Activated naive CD4-positive, alpha-beta T cell treated with anti-CD3 and anti-CD28 coated beads, Interleukin-2, amount 50 U/mL, for 72 hours (primary cell): ENCODE results near the gene DIP2B. TPM values are rescaled to one million over a fixed set of nuclear protein-coding genes. Genes with fewer than 3 reads are reported as not detected.

Experiments used
- ATAC-seq, 2 donors: fragments of 150-1000 bp; cut with Tn5 transposase; 2 replicates each; pipeline ENCODE4 v1.10.0; 2021; ENCODE audit warnings: mild to moderate bottlenecking in 2 of 2, moderate library complexity in 2 of 2
- DNase-seq, 2 donors: peaks; one replicate each; pipeline ENCODE4 v3.0.0; 2021 to 2022; ENCODE audit warnings: low spot score in 2 of 2
- H3K27ac Mint-ChIP-seq, 2 donors: one replicate each; pipeline ENCODE4 v1.8.0; 2022; ENCODE audit warnings: mild to moderate bottlenecking in 2 of 2, mixed read lengths in 2 of 2
- H3K36me3 Mint-ChIP-seq, 2 donors: one replicate each; pipeline ENCODE4 v1.8.0; 2022; ENCODE audit warnings: mixed read lengths in 2 of 2
- H3K9me3 Mint-ChIP-seq, 2 donors: one replicate each; pipeline ENCODE4 v1.8.0; 2022; ENCODE audit warnings: mixed read lengths in 2 of 2
- total RNA-seq, 2 donors: library from RNA; stranded (reverse); gene quantifications; one replicate each; pipeline ENCODE4 v1.2.3, GENCODE V29; 2022

DIP2B gene
- total RNA-seq, 2 donors from 2014 or later, result 33.8 to 39.9 TPM

GRCh38 chr12:50723865-50724264, 219.1 kb downstream of the DIP2B start:
- H3K36me3 Mint-ChIP-seq, result peaks cover 0 to 4% of the 10 kb centered on the region in 2 donors
- H3K27ac Mint-ChIP-seq, result peak overlapping the region in 1 of 2 donors; percentile 45
- DNase-seq, result no peak
- no peak for ATAC-seq
- no peaks in the 10 kb centered on the region for H3K9me3 Mint-ChIP-seq

GRCh38 chr12:50725011-50725942, 220.5 kb downstream of the DIP2B start:
- H3K36me3 Mint-ChIP-seq, result peaks cover 0 to 8% of the 10 kb centered on the region in 2 donors
- DNase-seq (no peak), ATAC-seq (no peak)
- no peak overlapping the region for H3K27ac Mint-ChIP-seq
- no peaks in the 10 kb centered on the region for H3K9me3 Mint-ChIP-seq

- Mint-ChIP-seq H3K36me3 (peaks cover 0 to 8% of the 10 kb centered on the region in 2 donors), H3K9me3 (no peaks in the 10 kb centered on the region), H3K27ac (peak overlapping the region in 1 of 2 donors; percentile 32)
- no peak for DNase-seq
- ATAC-seq, result no peak
Observed at GRCh38 chr12:50727466-50727865, 222.7 kb downstream of the DIP2B start.

- Mint-ChIP-seq H3K36me3 (peaks cover 0 to 8% of the 10 kb centered on the region in 2 donors), H3K9me3 (no peaks in the 10 kb centered on the region), H3K27ac (no peak overlapping the region)
- ATAC-seq (no peak), DNase-seq (no peak)
Observed at GRCh38 chr12:50728417-50728816, 223.6 kb downstream of the DIP2B start.

- no peak for DNase-seq
- peak overlapping the region in 1 of 2 donors; percentile 47 for H3K27ac Mint-ChIP-seq
- H3K36me3 Mint-ChIP-seq, result peaks cover 0 to 8% of the 10 kb centered on the region in 2 donors
- ATAC-seq, result no peak
- no peaks in the 10 kb centered on the region for H3K9me3 Mint-ChIP-seq
Observed at GRCh38 chr12:50728841-50729240, 224.1 kb downstream of the DIP2B start.

- H3K9me3 Mint-ChIP-seq, result no peaks in the 10 kb centered on the region
- H3K27ac Mint-ChIP-seq, result peak overlapping the region in 1 of 2 donors; percentile 84
- peaks cover 5 to 8% of the 10 kb centered on the region in 2 donors for H3K36me3 Mint-ChIP-seq
- no peak for DNase-seq
- no peak for ATAC-seq
Observed at GRCh38 chr12:50732591-50732990, 227.8 kb downstream of the DIP2B start.

- no peak overlapping the region for H3K27ac Mint-ChIP-seq
- DNase-seq (no peak), ATAC-seq (no peak)
- H3K9me3 Mint-ChIP-seq, result no peaks in the 10 kb centered on the region
- H3K36me3 Mint-ChIP-seq, result peaks cover 5 to 7% of the 10 kb centered on the region in 2 donors
Observed at GRCh38 chr12:50733706-50734105, 228.9 kb downstream of the DIP2B start.

GRCh38 chr12:50734409-50735263, 229.9 kb downstream of the DIP2B start:
- peak overlapping the region in 1 of 2 donors; percentile 58 for H3K27ac Mint-ChIP-seq
- peak in 1 of 2 donors; percentile 49 for ATAC-seq
- no peaks in the 10 kb centered on the region for H3K9me3 Mint-ChIP-seq
- peak in 1 of 2 donors; percentile 12 for DNase-seq
- H3K36me3 Mint-ChIP-seq, result peaks cover 5 to 10% of the 10 kb centered on the region in 2 donors

GRCh38 chr12:50739611-50740010, 234.8 kb downstream of the DIP2B start:
- DNase-seq, result no peak
- Mint-ChIP-seq H3K27ac (peak overlapping the region in 1 of 2 donors; percentile 45), H3K9me3 (no peaks in the 10 kb centered on the region), H3K36me3 (peaks cover 19 to 27% of the 10 kb centered on the region in 2 donors)
- ATAC-seq, result no peak

- H3K36me3 Mint-ChIP-seq, result peaks cover 15 to 27% of the 10 kb centered on the region in 2 donors
- peak overlapping the region; percentile 45 to 87 for H3K27ac Mint-ChIP-seq
- no peak for DNase-seq
- H3K9me3 Mint-ChIP-seq, result no peaks in the 10 kb centered on the region
- ATAC-seq, result peak; percentile 53 to 63
Observed at GRCh38 chr12:50740307-50740706, 235.5 kb downstream of the DIP2B start.

GRCh38 chr12:50742776-50743175, 238.0 kb downstream of the DIP2B start:
- Mint-ChIP-seq H3K27ac (no peak overlapping the region), H3K36me3 (peaks cover 15 to 33% of the 10 kb centered on the region in 2 donors), H3K9me3 (no peaks in the 10 kb centered on the region)
- DNase-seq (no peak), ATAC-seq (no peak)

GRCh38 chr12:50745861-50746260, 241.1 kb downstream of the DIP2B start:
- Mint-ChIP-seq H3K27ac (peak overlapping the region in 1 of 2 donors; percentile 46), H3K9me3 (no peaks in the 10 kb centered on the region), H3K36me3 (peaks cover 11 to 15% of the 10 kb centered on the region in 2 donors)
- DNase-seq, result no peak
- ATAC-seq, result no peak

- ATAC-seq, result no peak
Observed at GRCh38 chr12:50746431-50746830, 241.6 kb downstream of the DIP2B start.

GRCh38 chr12:50747817-50748216, 243.0 kb downstream of the DIP2B start:
- Mint-ChIP-seq H3K36me3 (peaks cover 0 to 6% of the 10 kb centered on the region in 2 donors), H3K27ac (peak overlapping the region in 1 of 2 donors; percentile 31), H3K9me3 (no peaks in the 10 kb centered on the region)
- no peak for DNase-seq
- no peak for ATAC-seq

More at GRCh38 chr12:50746431-50746830, 241.6 kb downstream of the DIP2B start:
- H3K9me3 Mint-ChIP-seq, result no peaks in the 10 kb centered on the region
- H3K27ac Mint-ChIP-seq, result no peak overlapping the region
- peaks cover 5 to 9% of the 10 kb centered on the region in 2 donors for H3K36me3 Mint-ChIP-seq
- no peak for DNase-seq

- DNase-seq, result no peak
- H3K27ac Mint-ChIP-seq, result peak overlapping the region in 1 of 2 donors; percentile 18
- ATAC-seq, result no peak
- no peaks in the 10 kb centered on the region for H3K9me3 Mint-ChIP-seq
- peaks cover 0 to 6% of the 10 kb centered on the region in 2 donors for H3K36me3 Mint-ChIP-seq
Observed at GRCh38 chr12:50749459-50749882, 244.7 kb downstream of the DIP2B start.

GRCh38 chr12:50750366-50750765, 245.6 kb downstream of the DIP2B start:
- peak overlapping the region in 1 of 2 donors; percentile 18 for H3K27ac Mint-ChIP-seq
- ATAC-seq (no peak), DNase-seq (no peak)
- H3K9me3 Mint-ChIP-seq, result no peaks in the 10 kb centered on the region
- peaks cover 0 to 6% of the 10 kb centered on the region in 2 donors for H3K36me3 Mint-ChIP-seq
